Esophagus squamous epithelium (tissue), 4 donors: ENCODE data around the gene PRELP.

Source experiments
- POLR2A ChIP-seq, 4 donors: fragments of 450-650 bp; IDR thresholded peaks; one replicate each; pipeline ENCODE4 v1.6.1; 2017; ENCODE audit warnings: antibody characterized with exemption in 4 of 4, mild to moderate bottlenecking in 4 of 4, moderate library complexity in 3 of 4
- TF ChIP-seq, protein P1 (sequence below), 6 experiments: fragments of 450-650 bp in 4 of 6; fragments of 200-600 bp in 2 of 6; sonication (generic) in 2 of 6; IDR thresholded peaks; one replicate each; pipeline ENCODE4 v1.5.1; 2016 to 2019; ENCODE audit warnings: antibody characterized with exemption in 6 of 6, mild to moderate bottlenecking in 4 of 6, moderate library complexity in 4 of 6

GRCh38 chr1:203526572-203526971, 51.0 kb downstream of the PRELP start:
- TF ChIP-seq, protein P1, sequence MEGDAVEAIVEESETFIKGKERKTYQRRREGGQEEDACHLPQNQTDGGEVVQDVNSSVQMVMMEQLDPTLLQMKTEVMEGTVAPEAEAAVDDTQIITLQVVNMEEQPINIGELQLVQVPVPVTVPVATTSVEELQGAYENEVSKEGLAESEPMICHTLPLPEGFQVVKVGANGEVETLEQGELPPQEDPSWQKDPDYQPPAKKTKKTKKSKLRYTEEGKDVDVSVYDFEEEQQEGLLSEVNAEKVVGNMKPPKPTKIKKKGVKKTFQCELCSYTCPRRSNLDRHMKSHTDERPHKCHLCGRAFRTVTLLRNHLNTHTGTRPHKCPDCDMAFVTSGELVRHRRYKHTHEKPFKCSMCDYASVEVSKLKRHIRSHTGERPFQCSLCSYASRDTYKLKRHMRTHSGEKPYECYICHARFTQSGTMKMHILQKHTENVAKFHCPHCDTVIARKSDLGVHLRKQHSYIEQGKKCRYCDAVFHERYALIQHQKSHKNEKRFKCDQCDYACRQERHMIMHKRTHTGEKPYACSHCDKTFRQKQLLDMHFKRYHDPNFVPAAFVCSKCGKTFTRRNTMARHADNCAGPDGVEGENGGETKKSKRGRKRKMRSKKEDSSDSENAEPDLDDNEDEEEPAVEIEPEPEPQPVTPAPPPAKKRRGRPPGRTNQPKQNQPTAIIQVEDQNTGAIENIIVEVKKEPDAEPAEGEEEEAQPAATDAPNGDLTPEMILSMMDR (IDR thresholded peaks at IDR 0.05), result no peak
- TF ChIP-seq POLR2A (IDR thresholded peaks at IDR 0.05), result no peak
